Thoracic aorta (tissue), 2 donors: ENCODE results near the gene RXFP2. TPM values are rescaled to one million over a fixed set of nuclear protein-coding genes. Genes with fewer than 3 reads are reported as not detected.
A peak's percentile ranks its signal among the peaks of the same experiment; 100 is the strongest.

Experiments used
- ATAC-seq: fragments of 150-250 bp; one replicate; pipeline ENCODE4 v1.8.0; 2017; ENCODE audit warnings: low read depth; ENCODE audit not compliant: insufficient number of reproducible peaks, low FRiP score
- DNase-seq: peaks from one replicate; pipeline ENCODE4 v3.0.0-alpha.2; 2020; ENCODE audit warnings: low spot score
- H3K27ac ChIP-seq, 2 donors: fragments of 200-600 bp; sonication (generic); 1 replicate in 1 of 2; 2 replicates in 1 of 2; pipeline ENCODE4 v1.5.1; 2016; ENCODE audit warnings: mild to moderate bottlenecking in 2 of 2, moderate library complexity in 2 of 2
- H3K27me3 ChIP-seq: fragments of 200-600 bp; sonication (generic); replicated peaks from 2 replicates; pipeline ENCODE4 v1.6.0; 2016; ENCODE audit warnings: mild to moderate bottlenecking; ENCODE audit not compliant: insufficient read depth
- H3K36me3 ChIP-seq: fragments of 200-600 bp; sonication (generic); one replicate; pipeline ENCODE4 v1.5.1; 2016
- H3K4me1 ChIP-seq, 2 donors: fragments of 200-600 bp; sonication (generic); 1 replicate in 1 of 2; 2 replicates in 1 of 2; pipeline versions ENCODE4 v1.5.1 to v1.6.0; 2016; ENCODE audit warnings: low read depth in 2 of 2, mild to moderate bottlenecking in 1 of 2; ENCODE audit not compliant: control insufficient read depth in 1 of 2
- H3K4me3 ChIP-seq: fragments of 200-600 bp; sonication (generic); 2 replicates; pipeline ENCODE4 v1.5.1; 2016; ENCODE audit warnings: mild to moderate bottlenecking
- H3K9me3 ChIP-seq: fragments of 200-600 bp; sonication (generic); 2 replicates; pipeline ENCODE4 v1.5.1; 2016
- CTCF ChIP-seq: fragments of 200-600 bp; sonication (generic); IDR thresholded peaks from one replicate; pipeline ENCODE4 v1.5.1; 2019; ENCODE audit warnings: antibody characterized with exemption
- total RNA-seq, 2 donors: library from RNA; depleted of rRNA; stranded (reverse); fragments of >200 nt; gene quantifications; one replicate each; pipeline versions ENCODE4 v1.1.0 to v1.2.3, GENCODE V29; 2016

Gene RXFP2
- total RNA-seq, 2 donors from 2014 or later, result 0.21 to 3.0 TPM

- no peak overlapping the region for H3K4me3 ChIP-seq
- no peak for DNase-seq
- no peak for TF ChIP-seq CTCF
- no peak for ATAC-seq
- no peaks in the 10 kb centered on the region for H3K9me3 ChIP-seq
- H3K27ac ChIP-seq, result no peak overlapping the region
- no peaks in the 10 kb centered on the region for H3K27me3 ChIP-seq
- H3K4me1 ChIP-seq, result peaks cover 24 to 61% of the 10 kb centered on the region in 2 donors
- no peaks in the 10 kb centered on the region for H3K36me3 ChIP-seq
Measured at GRCh38 chr13:31772231-31772630, 32.9 kb downstream of the RXFP2 start.

- TF ChIP-seq CTCF, result no peak
- H3K27me3 ChIP-seq, result no peaks in the 10 kb centered on the region
- DNase-seq, result no peak
Measured at GRCh38 chr13:31773538-31773937, 34.2 kb downstream of the RXFP2 start.

GRCh38 chr13:31774186-31774750, 34.9 kb downstream of the RXFP2 start:
- Histone ChIP-seq H3K4me3 (no peak overlapping the region), H3K27ac (peak overlapping the region; percentile 60 to 79), H3K4me1 (peaks cover 24 to 50% of the 10 kb centered on the region in 2 donors), H3K27me3 (no peaks in the 10 kb centered on the region), H3K36me3 (no peaks in the 10 kb centered on the region), H3K9me3 (no peaks in the 10 kb centered on the region)
- TF ChIP-seq CTCF, result no peak
- DNase-seq, result no peak
- ATAC-seq, result no peak

More at GRCh38 chr13:31773538-31773937, 34.2 kb downstream of the RXFP2 start:
- H3K27ac ChIP-seq, result peak overlapping the region; percentile 58 to 79
- ATAC-seq, result peak; percentile 60
- H3K4me1 ChIP-seq, result peaks cover 24 to 50% of the 10 kb centered on the region in 2 donors
- no peaks in the 10 kb centered on the region for H3K9me3 ChIP-seq
- H3K36me3 ChIP-seq, result no peaks in the 10 kb centered on the region
- peak overlapping the region; percentile 50 for H3K4me3 ChIP-seq

- no peaks in the 10 kb centered on the region for H3K36me3 ChIP-seq
- DNase-seq, result no peak
- H3K27me3 ChIP-seq, result no peaks in the 10 kb centered on the region
- no peak for ATAC-seq
- H3K4me1 ChIP-seq, result peaks cover 24 to 50% of the 10 kb centered on the region in 2 donors
- TF ChIP-seq CTCF, result no peak
- H3K27ac ChIP-seq, result peak overlapping the region; percentile 60 to 79
- no peak overlapping the region for H3K4me3 ChIP-seq
- H3K9me3 ChIP-seq, result no peaks in the 10 kb centered on the region
Measured at GRCh38 chr13:31775148-31775547, 35.8 kb downstream of the RXFP2 start.

- no peak for TF ChIP-seq CTCF
- no peaks in the 10 kb centered on the region for H3K9me3 ChIP-seq
- H3K27ac ChIP-seq, result peak overlapping the region; percentile 60 to 79
- H3K4me1 ChIP-seq, result peaks cover 24 to 50% of the 10 kb centered on the region in 2 donors
- no peaks in the 10 kb centered on the region for H3K36me3 ChIP-seq
- ATAC-seq (peak; percentile 92), DNase-seq (no peak)
- H3K27me3 ChIP-seq, result no peaks in the 10 kb centered on the region
- no peak overlapping the region for H3K4me3 ChIP-seq
Measured at GRCh38 chr13:31775686-31776085, 36.4 kb downstream of the RXFP2 start.
